ENCODE data around the gene SCAPER.

DNA sequence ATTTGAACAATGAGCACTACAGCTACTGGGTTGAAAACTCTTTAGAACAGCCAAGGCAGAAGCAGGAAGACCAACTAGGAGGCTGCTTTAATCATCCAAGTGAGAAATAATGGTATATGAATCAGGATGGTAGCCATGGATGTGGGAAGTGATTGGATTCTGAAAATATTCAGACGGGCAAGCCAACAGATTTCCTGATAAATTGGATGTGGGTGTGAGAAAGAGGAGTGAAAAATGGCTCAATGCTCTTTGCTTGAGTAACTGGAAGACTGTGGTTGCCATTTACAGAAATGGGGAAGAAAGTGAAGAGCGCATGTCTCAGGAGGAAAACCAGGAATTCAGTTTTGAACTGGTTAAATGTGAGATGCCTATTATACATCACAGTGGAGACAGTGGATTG lies 518.2 kb downstream of the SCAPER start:
- TF ChIP-seq TP53 (CRISPR knock-in tag; IDR thresholded peaks at IDR 0.05), result no peak
- TF ChIP-seq CREB1 (CRISPR knock-in tag; IDR thresholded peaks at IDR 0.05), result no peak

All from WTC11 (cell line).